HEK293 (cell line): ENCODE data around the gene CENPB.
A peak's percentile ranks its signal among the peaks of the same experiment; 100 is the strongest.

Source experiments
- EGR2 ChIP-seq: fragments of 450-650 bp; formaldehyde crosslinking; IDR thresholded peaks from 2 replicates; pipeline ENCODE4 v1.5.1; 2016; ENCODE audit warnings: low read depth, missing biosample characterization, missing genetic modification characterization
- GLI4 ChIP-seq: fragments of 450-650 bp; formaldehyde crosslinking; IDR thresholded peaks from 2 replicates; pipeline ENCODE4 v1.5.1; 2016; ENCODE audit warnings: missing biosample characterization, missing genetic modification characterization
- KLF10 ChIP-seq: fragments of 450-650 bp; IDR thresholded peaks from 2 replicates; pipeline ENCODE4 v1.5.1; 2018; ENCODE audit warnings: missing biosample characterization, mild to moderate bottlenecking, missing genetic modification characterization
- MEIS1 ChIP-seq: sonication (generic); formaldehyde crosslinking; IDR thresholded peaks from 2 replicates; pipeline ENCODE4 v1.8.1; 2022; ENCODE audit warnings: missing genetic modification reagents, mild to moderate bottlenecking, borderline replicate concordance
- RBAK ChIP-seq: fragments of 450-650 bp; formaldehyde crosslinking; IDR thresholded peaks from 2 replicates; pipeline ENCODE4 v1.5.1; 2016; ENCODE audit warnings: missing biosample characterization, missing genetic modification characterization
- YY2 ChIP-seq: fragments of 450-650 bp; formaldehyde crosslinking; IDR thresholded peaks from 2 replicates; pipeline ENCODE4 v1.5.1; 2016; ENCODE audit warnings: missing biosample characterization, missing genetic modification characterization
- ZBTB1 ChIP-seq: fragments of 450-650 bp; formaldehyde crosslinking; IDR thresholded peaks from 2 replicates; pipeline ENCODE4 v1.5.1; 2016; ENCODE audit warnings: missing biosample characterization, missing genetic modification characterization
- ZNF112 ChIP-seq: fragments of 450-650 bp; formaldehyde crosslinking; IDR thresholded peaks from 2 replicates; pipeline ENCODE4 v1.5.0; 2017; ENCODE audit warnings: missing biosample characterization, missing genetic modification characterization
- ZNF138 ChIP-seq: fragments of 450-650 bp; formaldehyde crosslinking; IDR thresholded peaks from 2 replicates; pipeline ENCODE4 v1.5.1; 2016; ENCODE audit warnings: missing biosample characterization, missing genetic modification characterization, borderline replicate concordance
- ZNF140 ChIP-seq: fragments of 450-650 bp; formaldehyde crosslinking; IDR thresholded peaks from 2 replicates; pipeline ENCODE4 v1.5.1; 2016; ENCODE audit warnings: missing biosample characterization, missing genetic modification characterization
- ZNF214 ChIP-seq: fragments of 450-650 bp; formaldehyde crosslinking; IDR thresholded peaks from 2 replicates; pipeline ENCODE4 v1.5.1; 2017; ENCODE audit warnings: missing biosample characterization, mild to moderate bottlenecking, missing genetic modification characterization, borderline replicate concordance
- ZNF292 ChIP-seq: fragments of 450-650 bp; formaldehyde crosslinking; IDR thresholded peaks from 2 replicates; pipeline ENCODE4 v1.5.1; 2016; ENCODE audit warnings: low read depth, missing biosample characterization, missing genetic modification characterization, borderline replicate concordance
- ZNF341 ChIP-seq: fragments of 450-650 bp; formaldehyde crosslinking; IDR thresholded peaks from 2 replicates; pipeline ENCODE4; 2016; ENCODE audit warnings: low read depth, missing biosample characterization, missing genetic modification characterization
- ZNF354C ChIP-seq: fragments of 450-650 bp; formaldehyde crosslinking; IDR thresholded peaks from 2 replicates; pipeline ENCODE4 v1.5.1; 2016; ENCODE audit warnings: missing biosample characterization, missing genetic modification characterization, low read depth, borderline replicate concordance
- ZNF404 ChIP-seq: fragments of 450-650 bp; formaldehyde crosslinking; IDR thresholded peaks from 2 replicates; pipeline ENCODE4 v1.5.1; 2017; ENCODE audit warnings: missing biosample characterization, missing genetic modification characterization
- ZNF426 ChIP-seq: fragments of 450-650 bp; formaldehyde crosslinking; IDR thresholded peaks from 2 replicates; pipeline ENCODE4 v1.5.1; 2017; ENCODE audit warnings: missing biosample characterization, missing genetic modification characterization, mild to moderate bottlenecking, inconsistent platforms, moderate library complexity
- ZNF600 ChIP-seq: fragments of 450-650 bp; formaldehyde crosslinking; IDR thresholded peaks from 2 replicates; pipeline ENCODE4 v1.5.1; 2016; ENCODE audit warnings: missing biosample characterization, missing genetic modification characterization
- ZNF624 ChIP-seq: fragments of 450-650 bp; formaldehyde crosslinking; IDR thresholded peaks from 2 replicates; pipeline ENCODE4 v1.5.1; 2017; ENCODE audit warnings: missing biosample characterization, missing genetic modification characterization
- ZNF654 ChIP-seq: fragments of 450-650 bp; formaldehyde crosslinking; IDR thresholded peaks from 2 replicates; pipeline ENCODE4 v1.5.1; 2016; ENCODE audit warnings: low read depth, missing biosample characterization, missing genetic modification characterization
- TF ChIP-seq, protein P1 (sequence below): fragments of 450-650 bp; formaldehyde crosslinking; IDR thresholded peaks from 2 replicates; pipeline ENCODE4 v1.5.1; 2016; ENCODE audit warnings: missing biosample characterization, missing genetic modification characterization
- TF ChIP-seq, protein P2 (sequence below): fragments of 450-650 bp; formaldehyde crosslinking; IDR thresholded peaks from 2 replicates; pipeline ENCODE4 v1.5.1; 2016; ENCODE audit warnings: missing biosample characterization, missing genetic modification characterization, borderline replicate concordance
- TF ChIP-seq, protein P3 (sequence below): fragments of 450-650 bp; formaldehyde crosslinking; IDR thresholded peaks from 2 replicates; pipeline ENCODE4 v1.5.1; 2016; ENCODE audit warnings: missing biosample characterization, missing genetic modification characterization
- TF ChIP-seq, protein P4 (sequence below): fragments of 450-650 bp; formaldehyde crosslinking; IDR thresholded peaks from 2 replicates; pipeline ENCODE4 v1.5.1; 2016; ENCODE audit warnings: missing biosample characterization, missing genetic modification characterization
- TF ChIP-seq, protein P5 (sequence below): fragments of 450-650 bp; formaldehyde crosslinking; IDR thresholded peaks from 2 replicates; pipeline ENCODE4 v1.5.1; 2016; ENCODE audit warnings: missing biosample characterization, missing genetic modification characterization

The CENPB gene

DNA sequence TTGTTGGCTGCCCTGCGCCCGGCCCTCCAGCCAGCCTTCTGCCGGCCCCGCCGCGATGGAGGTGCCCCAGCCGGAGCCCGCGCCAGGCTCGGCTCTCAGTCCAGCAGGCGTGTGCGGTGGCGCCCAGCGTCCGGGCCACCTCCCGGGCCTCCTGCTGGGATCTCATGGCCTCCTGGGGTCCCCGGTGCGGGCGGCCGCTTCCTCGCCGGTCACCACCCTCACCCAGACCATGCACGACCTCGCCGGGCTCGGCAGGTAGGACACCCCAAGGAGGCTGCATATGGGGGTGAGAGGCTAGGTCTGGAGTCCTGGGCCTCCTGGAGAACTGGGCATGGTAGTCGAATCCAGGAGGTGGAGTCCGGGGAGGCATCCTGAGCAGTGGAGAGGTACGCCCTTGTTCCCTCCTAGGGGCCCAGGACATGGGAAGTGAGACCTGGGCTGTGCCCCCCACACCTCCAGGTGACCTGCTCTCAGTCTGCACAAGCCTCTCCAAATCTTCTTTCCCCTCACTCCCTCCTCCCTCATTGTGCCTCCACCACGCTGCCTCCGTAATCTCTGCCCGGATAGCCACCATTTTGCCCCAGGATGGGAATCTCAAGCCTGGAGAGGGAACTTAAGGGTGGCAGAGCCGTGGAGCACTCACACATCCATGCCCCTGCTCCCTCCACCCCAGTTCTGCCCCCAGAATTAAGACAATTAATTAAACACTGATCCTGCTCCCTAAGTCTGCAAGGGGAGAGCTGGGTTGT lies 10.1 kb upstream of the CENPB start (continued):
- TF ChIP-seq ZNF600 (tag by site-specific recombination) (0 out of 2 replicates have a peak, but pooled peaks have one; percentile 47), ZNF404 (tag by site-specific recombination) (no peak), ZNF140 (tag by site-specific recombination) (no peak), ZNF624 (tag by site-specific recombination) (no peak), EGR2 (no peak), GLI4 (tag by site-specific recombination) (no peak), MEIS1 (no peak), YY2 (tag by site-specific recombination) (peak; percentile 36; the same call in 1 of the 2 replicates), KLF10 (no peak), ZNF354C (tag by site-specific recombination) (no peak), ZBTB1 (tag by site-specific recombination) (no peak), ZNF292 (no peak), ZNF138 (tag by site-specific recombination) (no peak), ZNF112 (tag by site-specific recombination) (no peak), ZNF341 (peak; percentile 50; the same call in 1 of the 2 replicates), ZNF654 (tag by site-specific recombination) (no peak), ZNF214 (tag by site-specific recombination) (no peak), RBAK (tag by site-specific recombination) (no peak), ZNF426 (tag by site-specific recombination) (no peak)
- TF ChIP-seq, protein P1, sequence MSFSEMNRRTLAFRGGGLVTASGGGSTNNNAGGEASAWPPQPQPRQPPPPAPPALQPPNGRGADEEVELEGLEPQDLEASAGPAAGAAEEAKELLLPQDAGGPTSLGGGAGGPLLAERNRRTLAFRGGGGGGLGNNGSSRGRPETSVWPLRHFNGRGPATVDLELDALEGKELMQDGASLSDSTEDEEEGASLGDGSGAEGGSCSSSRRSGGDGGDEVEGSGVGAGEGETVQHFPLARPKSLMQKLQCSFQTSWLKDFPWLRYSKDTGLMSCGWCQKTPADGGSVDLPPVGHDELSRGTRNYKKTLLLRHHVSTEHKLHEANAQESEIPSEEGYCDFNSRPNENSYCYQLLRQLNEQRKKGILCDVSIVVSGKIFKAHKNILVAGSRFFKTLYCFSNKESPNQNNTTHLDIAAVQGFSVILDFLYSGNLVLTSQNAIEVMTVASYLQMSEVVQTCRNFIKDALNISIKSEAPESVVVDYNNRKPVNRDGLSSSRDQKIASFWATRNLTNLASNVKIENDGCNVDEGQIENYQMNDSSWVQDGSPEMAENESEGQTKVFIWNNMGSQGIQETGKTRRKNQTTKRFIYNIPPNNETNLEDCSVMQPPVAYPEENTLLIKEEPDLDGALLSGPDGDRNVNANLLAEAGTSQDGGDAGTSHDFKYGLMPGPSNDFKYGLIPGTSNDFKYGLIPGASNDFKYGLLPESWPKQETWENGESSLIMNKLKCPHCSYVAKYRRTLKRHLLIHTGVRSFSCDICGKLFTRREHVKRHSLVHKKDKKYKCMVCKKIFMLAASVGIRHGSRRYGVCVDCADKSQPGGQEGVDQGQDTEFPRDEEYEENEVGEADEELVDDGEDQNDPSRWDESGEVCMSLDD, result peak; percentile 48; the same call in 1 of the 2 replicates
- TF ChIP-seq, protein P2, sequence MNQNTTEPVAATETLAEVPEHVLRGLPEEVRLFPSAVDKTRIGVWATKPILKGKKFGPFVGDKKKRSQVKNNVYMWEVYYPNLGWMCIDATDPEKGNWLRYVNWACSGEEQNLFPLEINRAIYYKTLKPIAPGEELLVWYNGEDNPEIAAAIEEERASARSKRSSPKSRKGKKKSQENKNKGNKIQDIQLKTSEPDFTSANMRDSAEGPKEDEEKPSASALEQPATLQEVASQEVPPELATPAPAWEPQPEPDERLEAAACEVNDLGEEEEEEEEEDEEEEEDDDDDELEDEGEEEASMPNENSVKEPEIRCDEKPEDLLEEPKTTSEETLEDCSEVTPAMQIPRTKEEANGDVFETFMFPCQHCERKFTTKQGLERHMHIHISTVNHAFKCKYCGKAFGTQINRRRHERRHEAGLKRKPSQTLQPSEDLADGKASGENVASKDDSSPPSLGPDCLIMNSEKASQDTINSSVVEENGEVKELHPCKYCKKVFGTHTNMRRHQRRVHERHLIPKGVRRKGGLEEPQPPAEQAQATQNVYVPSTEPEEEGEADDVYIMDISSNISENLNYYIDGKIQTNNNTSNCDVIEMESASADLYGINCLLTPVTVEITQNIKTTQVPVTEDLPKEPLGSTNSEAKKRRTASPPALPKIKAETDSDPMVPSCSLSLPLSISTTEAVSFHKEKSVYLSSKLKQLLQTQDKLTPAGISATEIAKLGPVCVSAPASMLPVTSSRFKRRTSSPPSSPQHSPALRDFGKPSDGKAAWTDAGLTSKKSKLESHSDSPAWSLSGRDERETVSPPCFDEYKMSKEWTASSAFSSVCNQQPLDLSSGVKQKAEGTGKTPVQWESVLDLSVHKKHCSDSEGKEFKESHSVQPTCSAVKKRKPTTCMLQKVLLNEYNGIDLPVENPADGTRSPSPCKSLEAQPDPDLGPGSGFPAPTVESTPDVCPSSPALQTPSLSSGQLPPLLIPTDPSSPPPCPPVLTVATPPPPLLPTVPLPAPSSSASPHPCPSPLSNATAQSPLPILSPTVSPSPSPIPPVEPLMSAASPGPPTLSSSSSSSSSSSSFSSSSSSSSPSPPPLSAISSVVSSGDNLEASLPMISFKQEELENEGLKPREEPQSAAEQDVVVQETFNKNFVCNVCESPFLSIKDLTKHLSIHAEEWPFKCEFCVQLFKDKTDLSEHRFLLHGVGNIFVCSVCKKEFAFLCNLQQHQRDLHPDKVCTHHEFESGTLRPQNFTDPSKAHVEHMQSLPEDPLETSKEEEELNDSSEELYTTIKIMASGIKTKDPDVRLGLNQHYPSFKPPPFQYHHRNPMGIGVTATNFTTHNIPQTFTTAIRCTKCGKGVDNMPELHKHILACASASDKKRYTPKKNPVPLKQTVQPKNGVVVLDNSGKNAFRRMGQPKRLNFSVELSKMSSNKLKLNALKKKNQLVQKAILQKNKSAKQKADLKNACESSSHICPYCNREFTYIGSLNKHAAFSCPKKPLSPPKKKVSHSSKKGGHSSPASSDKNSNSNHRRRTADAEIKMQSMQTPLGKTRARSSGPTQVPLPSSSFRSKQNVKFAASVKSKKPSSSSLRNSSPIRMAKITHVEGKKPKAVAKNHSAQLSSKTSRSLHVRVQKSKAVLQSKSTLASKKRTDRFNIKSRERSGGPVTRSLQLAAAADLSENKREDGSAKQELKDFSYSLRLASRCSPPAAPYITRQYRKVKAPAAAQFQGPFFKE (tag by site-specific recombination), result no peak
- TF ChIP-seq, protein P3, sequence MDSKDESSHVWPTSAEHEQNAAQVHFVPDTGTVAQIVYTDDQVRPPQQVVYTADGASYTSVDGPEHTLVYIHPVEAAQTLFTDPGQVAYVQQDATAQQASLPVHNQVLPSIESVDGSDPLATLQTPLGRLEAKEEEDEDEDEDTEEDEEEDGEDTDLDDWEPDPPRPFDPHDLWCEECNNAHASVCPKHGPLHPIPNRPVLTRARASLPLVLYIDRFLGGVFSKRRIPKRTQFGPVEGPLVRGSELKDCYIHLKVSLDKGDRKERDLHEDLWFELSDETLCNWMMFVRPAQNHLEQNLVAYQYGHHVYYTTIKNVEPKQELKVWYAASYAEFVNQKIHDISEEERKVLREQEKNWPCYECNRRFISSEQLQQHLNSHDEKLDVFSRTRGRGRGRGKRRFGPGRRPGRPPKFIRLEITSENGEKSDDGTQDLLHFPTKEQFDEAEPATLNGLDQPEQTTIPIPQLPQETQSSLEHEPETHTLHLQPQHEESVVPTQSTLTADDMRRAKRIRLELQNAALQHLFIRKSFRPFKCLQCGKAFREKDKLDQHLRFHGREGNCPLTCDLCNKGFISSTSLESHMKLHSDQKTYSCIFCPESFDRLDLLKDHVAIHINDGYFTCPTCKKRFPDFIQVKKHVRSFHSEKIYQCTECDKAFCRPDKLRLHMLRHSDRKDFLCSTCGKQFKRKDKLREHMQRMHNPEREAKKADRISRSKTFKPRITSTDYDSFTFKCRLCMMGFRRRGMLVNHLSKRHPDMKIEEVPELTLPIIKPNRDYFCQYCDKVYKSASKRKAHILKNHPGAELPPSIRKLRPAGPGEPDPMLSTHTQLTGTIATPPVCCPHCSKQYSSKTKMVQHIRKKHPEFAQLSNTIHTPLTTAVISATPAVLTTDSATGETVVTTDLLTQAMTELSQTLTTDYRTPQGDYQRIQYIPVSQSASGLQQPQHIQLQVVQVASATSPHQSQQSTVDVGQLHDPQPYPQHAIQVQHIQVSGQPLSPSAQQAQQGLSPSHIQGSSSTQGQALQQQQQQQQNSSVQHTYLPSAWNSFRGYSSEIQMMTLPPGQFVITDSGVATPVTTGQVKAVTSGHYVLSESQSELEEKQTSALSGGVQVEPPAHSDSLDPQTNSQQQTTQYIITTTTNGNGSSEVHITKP (tag by site-specific recombination), result peak; percentile 86
- TF ChIP-seq, protein P4, sequence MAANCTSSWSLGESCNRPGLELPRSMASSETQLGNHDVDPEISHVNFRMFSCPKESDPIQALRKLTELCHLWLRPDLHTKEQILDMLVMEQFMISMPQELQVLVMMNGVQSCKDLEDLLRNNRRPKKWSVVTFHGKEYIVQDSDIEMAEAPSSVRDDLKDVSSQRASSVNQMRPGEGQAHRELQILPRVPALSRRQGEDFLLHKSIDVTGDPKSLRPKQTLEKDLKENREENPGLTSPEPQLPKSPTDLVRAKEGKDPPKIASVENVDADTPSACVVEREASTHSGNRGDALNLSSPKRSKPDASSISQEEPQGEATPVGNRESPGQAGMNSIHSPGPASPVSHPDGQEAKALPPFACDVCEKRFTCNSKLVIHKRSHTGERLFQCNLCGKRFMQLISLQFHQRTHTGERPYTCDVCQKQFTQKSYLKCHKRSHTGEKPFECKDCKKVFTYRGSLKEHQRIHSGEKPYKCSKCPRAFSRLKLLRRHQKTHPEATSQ (tag by site-specific recombination), result no peak
- TF ChIP-seq, protein P5, sequence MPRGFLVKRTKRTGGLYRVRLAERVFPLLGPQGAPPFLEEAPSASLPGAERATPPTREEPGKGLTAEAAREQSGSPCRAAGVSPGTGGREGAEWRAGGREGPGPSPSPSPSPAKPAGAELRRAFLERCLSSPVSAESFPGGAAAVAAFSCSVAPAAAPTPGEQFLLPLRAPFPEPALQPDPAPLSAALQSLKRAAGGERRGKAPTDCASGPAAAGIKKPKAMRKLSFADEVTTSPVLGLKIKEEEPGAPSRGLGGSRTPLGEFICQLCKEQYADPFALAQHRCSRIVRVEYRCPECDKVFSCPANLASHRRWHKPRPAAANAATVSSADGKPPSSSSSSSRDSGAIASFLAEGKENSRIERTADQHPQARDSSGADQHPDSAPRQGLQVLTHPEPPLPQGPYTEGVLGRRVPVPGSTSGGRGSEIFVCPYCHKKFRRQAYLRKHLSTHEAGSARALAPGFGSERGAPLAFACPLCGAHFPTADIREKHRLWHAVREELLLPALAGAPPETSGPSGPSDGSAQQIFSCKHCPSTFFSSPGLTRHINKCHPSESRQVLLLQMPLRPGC (tag by site-specific recombination), result no peak
